SH-SY5Y (cell line): ENCODE results near the gene MSRB2.

Experiments used
- GATA2 ChIP-seq: IDR thresholded peaks from 2 replicates; pipeline ENCODE4 v1.6.1; 2011; ENCODE audit warnings: mild to moderate bottlenecking, low read depth, low read length
- GATA3 ChIP-seq: IDR thresholded peaks from 2 replicates; pipeline ENCODE4 v1.6.1; 2011; ENCODE audit warnings: low read depth, mild to moderate bottlenecking, low read length, moderate library complexity

GRCh38 chr10:23136462-23136861 lies 41.1 kb downstream of the MSRB2 start:
- no peak for TF ChIP-seq GATA2
- no peak for TF ChIP-seq GATA3
